HepG2 (cell line): ENCODE measurements around the gene PDZD2. TPM values are rescaled to one million over a fixed set of nuclear protein-coding genes. Genes with fewer than 3 reads are reported as not detected.

ENCODE experiments used
- ATAC-seq: fragments of 200-7000 bp; cut with Tn5 transposase; 3 replicates; pipeline ENCODE4 v1.9.1; 2020; ENCODE audit warnings: mild to moderate bottlenecking, moderate library complexity
- BruUV-seq: library from RNA; stranded (reverse); fragments of 400-500 nt; replicated peaks from 2 replicates; lab custom pipeline; 2021; lab: Mats Ljungman, UMichigan
- CTCF ChIA-PET: fragments of 300-600 bp; formaldehyde crosslinking; extraction: SDS; loops from one replicate; lab custom pipeline; 2021; ENCODE audit warnings: low total read pairs, inconsistent platforms, low intra/inter-chr PET ratio; lab: Yijun Ruan, JAX
- POLR2A ChIA-PET: fragments of 350-600 bp; sonication (Branson Sonifier 250); formaldehyde crosslinking; loops from one replicate; lab custom pipeline; 2020; ENCODE audit warnings: antibody characterized with exemption, inconsistent platforms; lab: Yijun Ruan, JAX
- DNase-seq: peaks from one replicate; pipeline ENCODE4 v3.0.0-alpha.2; 2015; ENCODE audit warnings: low spot score
- FAIRE-seq: peaks from 3 replicates; lab custom pipeline; 2011; peaks lifted over from hg19 to GRCh38; lab: Jason Lieb, UNC
- H2AFZ ChIP-seq: one replicate; pipeline ENCODE4 v1.6.1; 2011; ENCODE audit warnings: low read length, inconsistent platforms
- H3K27ac ChIP-seq: fragments of 300-600 bp; 3 replicates; pipeline ENCODE4 v1.8.0; 2011; ENCODE audit warnings: mixed run types, mild to moderate bottlenecking, mixed read lengths, low read length, inconsistent platforms; ENCODE audit not compliant: insufficient read depth; ENCODE audit errors: extremely low read length
- H3K27me3 ChIP-seq, 2 experiments: fragments of 200-600 bp in 1 of 2; 2 replicates in 1 of 2; 3 replicates in 1 of 2; pipeline versions ENCODE4 v1.6.0 to v1.8.0; 2011; ENCODE audit warnings: low read length in 2 of 2, mild to moderate bottlenecking in 2 of 2, moderate library complexity in 2 of 2, inconsistent platforms in 1 of 2; ENCODE audit not compliant: insufficient read depth in 2 of 2, control insufficient read depth in 1 of 2
- H3K36me3 ChIP-seq, 2 experiments: fragments of 200-600 bp in 1 of 2; replicated peaks in 1 of 2; 2 replicates in 1 of 2; 3 replicates in 1 of 2; pipeline versions ENCODE4 v1.5.1 to v1.8.0; 2011; ENCODE audit warnings: low read length in 2 of 2, inconsistent platforms in 1 of 2; ENCODE audit not compliant: insufficient read depth in 2 of 2, control insufficient read depth in 1 of 2
- H3K4me1 ChIP-seq: 2 replicates; pipeline ENCODE4 v1.5.1; 2012; ENCODE audit warnings: low read length, inconsistent platforms; ENCODE audit not compliant: insufficient read depth
- H3K4me2 ChIP-seq: 2 replicates; pipeline ENCODE4 v1.6.0; 2011; ENCODE audit warnings: low read depth, low read length, inconsistent platforms
- H3K4me3 ChIP-seq, 3 experiments: fragments of 200-600 bp in 1 of 3; sonication (generic), shearing (Covaris generic) in 1 of 3; replicated peaks in 1 of 3; 2 replicates each; pipeline ENCODE4 v1.5.1; 2011 to 2016; ENCODE audit warnings: low read length in 3 of 3, inconsistent platforms in 2 of 3, low read depth in 2 of 3, mild to moderate bottlenecking in 2 of 3, control low read depth in 1 of 3, mixed read lengths in 1 of 3; ENCODE audit not compliant: insufficient read depth in 1 of 3
- H3K79me2 ChIP-seq: one replicate; pipeline ENCODE4 v1.6.1; 2011; ENCODE audit warnings: low read length, inconsistent platforms; ENCODE audit not compliant: insufficient read depth
- H3K9ac ChIP-seq: 2 replicates; pipeline ENCODE4 v1.6.0; 2011; ENCODE audit warnings: mild to moderate bottlenecking, low read depth, low read length, inconsistent platforms; ENCODE audit not compliant: insufficient read depth
- H3K9me3 ChIP-seq: 2 replicates; pipeline ENCODE4 v1.5.1; 2012; ENCODE audit warnings: mild to moderate bottlenecking, low read length
- H4K20me1 ChIP-seq: 2 replicates; pipeline ENCODE4 v1.6.0; 2011; ENCODE audit warnings: inconsistent platforms, mild to moderate bottlenecking, low read length, moderate library complexity; ENCODE audit not compliant: insufficient read depth
- AGO2 ChIP-seq: fragments of 200-400 bp; formaldehyde crosslinking; optimal IDR thresholded peaks from 2 replicates; pipeline ENCODE3; 2017; ENCODE audit warnings: mild to moderate bottlenecking, low read depth, low read length, moderate library complexity
- CAMTA2 ChIP-seq: sonication (generic); formaldehyde crosslinking; IDR thresholded peaks from 2 replicates; pipeline ENCODE4 v1.4.0; 2020; ENCODE audit warnings: mild to moderate bottlenecking, missing genetic modification reagents, borderline replicate concordance
- NAIF1 ChIP-seq: sonication (generic); formaldehyde crosslinking; IDR thresholded peaks from 2 replicates; pipeline ENCODE4 v1.5.0; 2020; ENCODE audit warnings: mild to moderate bottlenecking, missing genetic modification reagents, borderline replicate concordance
- PHF21A ChIP-seq: sonication (generic); formaldehyde crosslinking; IDR thresholded peaks from 2 replicates; pipeline ENCODE4 v1.5.0; 2020; ENCODE audit warnings: mild to moderate bottlenecking, missing genetic modification reagents
- SNAI1 ChIP-seq: sonication (generic); formaldehyde crosslinking; IDR thresholded peaks from 2 replicates; pipeline ENCODE4 v1.5.0; 2020; ENCODE audit warnings: mild to moderate bottlenecking, missing genetic modification reagents, borderline replicate concordance
- SP4 ChIP-seq: sonication (generic); formaldehyde crosslinking; IDR thresholded peaks from 2 replicates; pipeline ENCODE4 v1.8.1; 2023; ENCODE audit warnings: mild to moderate bottlenecking, missing genetic modification reagents
- ZNF101 ChIP-seq: sonication (generic); formaldehyde crosslinking; IDR thresholded peaks from 2 replicates; pipeline ENCODE4 v1.4.0; 2020; ENCODE audit warnings: mild to moderate bottlenecking, low read depth, missing genetic modification reagents, borderline replicate concordance
- ZNF143 ChIP-seq: sonication (generic); formaldehyde crosslinking; IDR thresholded peaks from 2 replicates; pipeline ENCODE4 v1.4.0; 2020; ENCODE audit warnings: missing genetic modification reagents
- ZNF17 ChIP-seq: sonication (generic); formaldehyde crosslinking; IDR thresholded peaks from 2 replicates; pipeline ENCODE4 v1.5.0; 2020; ENCODE audit warnings: mild to moderate bottlenecking, missing genetic modification reagents
- ZNF263 ChIP-seq: sonication (generic); formaldehyde crosslinking; IDR thresholded peaks from 2 replicates; pipeline ENCODE4 v1.4.0; 2020; ENCODE audit warnings: missing genetic modification reagents
- ZNF317 ChIP-seq: sonication (generic); formaldehyde crosslinking; IDR thresholded peaks from 2 replicates; pipeline ENCODE4 v1.5.0; 2020; ENCODE audit warnings: mild to moderate bottlenecking, missing genetic modification reagents
- ZNF326 ChIP-seq: sonication (generic); formaldehyde crosslinking; IDR thresholded peaks from 2 replicates; pipeline ENCODE4 v1.4.0; 2020; ENCODE audit warnings: missing genetic modification reagents, borderline replicate concordance
- ZNF33B ChIP-seq: sonication (generic); formaldehyde crosslinking; IDR thresholded peaks from 2 replicates; pipeline ENCODE4 v1.5.1; 2020; ENCODE audit warnings: mild to moderate bottlenecking, missing genetic modification reagents
- ZNF609 ChIP-seq: sonication (generic); formaldehyde crosslinking; IDR thresholded peaks from 2 replicates; pipeline ENCODE4 v1.4.0; 2020; ENCODE audit warnings: mild to moderate bottlenecking, missing genetic modification reagents, borderline replicate concordance
- ZNF644 ChIP-seq: IDR thresholded peaks from 2 replicates; pipeline ENCODE4 v1.6.1; 2016; ENCODE audit warnings: low read depth
- ZNF766 ChIP-seq: sonication (generic); formaldehyde crosslinking; IDR thresholded peaks from 2 replicates; pipeline ENCODE4 v1.5.0; 2020; ENCODE audit warnings: missing genetic modification reagents, borderline replicate concordance
- WGBS: methylation state at CpG from one replicate; pipeline ENCODE4 v1.1.6; 2017; ENCODE audit warnings: low lambda C conversion rate; 5-methylcytosine and 5-hydroxymethylcytosine counted together
- in situ Hi-C: cut with HindIII; loops from 2 replicates; pipeline ENCODE4 v1.10.0; 2017; ENCODE audit warnings: low pct_unique_long_range_greater_than_20kb; ENCODE audit not compliant: extremely low pct_ligation_motif_present
- intact Hi-C: fragments of 100-400 bp; cut with micrococcal nuclease; formaldehyde crosslinking; loops from one replicate; pipeline ENCODE4 v1.10.0; 2022; ENCODE audit not compliant: unreplicated experiment
- polyA plus RNA-seq, 8 experiments: library from polyadenylated mRNA; depleted of rRNA in 3 of 8; stranded (reverse) in 7 of 8; unstranded in 1 of 8; fragments of >200 nt; fragmentation: Illumina TruSeq in 4 of 8; extraction: Trizol in 4 of 8; gene quantifications; 2 replicates each; pipeline versions ENCODE4 v1.2.1 to v1.2.3, GENCODE V29; 2011 to 2016; ENCODE audit warnings: low read depth in 4 of 8, missing spikeins in 1 of 8, mixed read lengths in 1 of 8; ENCODE audit not compliant: insufficient read depth in 1 of 8
- total RNA-seq, 5 experiments: library from RNA; depleted of rRNA; stranded (reverse); fragments of >200 nt; fragmentation: Illumina TruSeq; extraction: Trizol; gene quantifications; 2 replicates each; pipeline ENCODE4 v1.2.3, GENCODE V29; 2016; ENCODE audit warnings: low read depth in 1 of 5

The PDZD2 gene
- total and polyA plus RNA-seq, 2 of the 13 experiments (the other 11 are each of a cell fraction or from before 2014, with no cell fraction given), result 0.04 TPM; not detected in 1

GRCh38 chr5:31866166-31866565 is 227.2 kb downstream of the PDZD2 start:
- H3K27ac ChIP-seq, result no peak overlapping the region
- no peak for FAIRE-seq

More at GRCh38 chr5:31866166-31866565, 227.2 kb downstream of the PDZD2 start:
- no peak for TF ChIP-seq ZNF143
- no peak for TF ChIP-seq ZNF644 (CRISPR knock-in tag)
- no peak for TF ChIP-seq ZNF326
- TF ChIP-seq NAIF1, result no peak
- no peak for TF ChIP-seq ZNF33B (CRISPR knock-in tag)
- no peak for TF ChIP-seq ZNF766 (CRISPR knock-in tag)
- TF ChIP-seq CAMTA2, result no peak
- no peak for TF ChIP-seq ZNF101 (CRISPR knock-in tag)
- no peak for TF ChIP-seq ZNF17 (CRISPR knock-in tag)
- no peak for TF ChIP-seq SP4 (CRISPR knock-in tag)
- TF ChIP-seq ZNF317 (CRISPR knock-in tag), result no peak
- TF ChIP-seq SNAI1 (CRISPR knock-in tag), result no peak
- no peak for TF ChIP-seq PHF21A (CRISPR knock-in tag)
- TF ChIP-seq ZNF609, result no peak
- TF ChIP-seq ZNF263 (CRISPR knock-in tag), result no peak
- no peak for TF ChIP-seq AGO2
- Histone ChIP-seq H3K9me3 (no peaks in the 10 kb centered on the region), H3K9ac (no peak overlapping the region), H3K36me3 (no peaks in the 10 kb centered on the region), H3K4me2 (no peak overlapping the region), H3K4me1 (no peaks in the 10 kb centered on the region), H4K20me1 (no peaks in the 10 kb centered on the region), H3K27me3 (peaks cover 0 to 31% of the 10 kb centered on the region in 2 experiments; a peak in 3 of 5 replicates), H2AFZ (no peak overlapping the region), H3K4me3 (no peak overlapping the region), H3K79me2 (no peaks in the 10 kb centered on the region)
- BruUV-seq, result no TSS peak
- POLR2A ChIA-PET, result no interaction called here
- DNase-seq (no peak), ATAC-seq (no peak)
- in situ Hi-C loops, result no loop called here
- 7% methylated on average over 6 of the region's 10 CpGs for WGBS
- CTCF ChIA-PET, result no interaction called here
- intact Hi-C loops, result no loop called here
